ENCODE results near the gene RDH12.
A peak's percentile ranks its signal among the peaks of the same experiment; 100 is the strongest.

RDH12 gene

DNA sequence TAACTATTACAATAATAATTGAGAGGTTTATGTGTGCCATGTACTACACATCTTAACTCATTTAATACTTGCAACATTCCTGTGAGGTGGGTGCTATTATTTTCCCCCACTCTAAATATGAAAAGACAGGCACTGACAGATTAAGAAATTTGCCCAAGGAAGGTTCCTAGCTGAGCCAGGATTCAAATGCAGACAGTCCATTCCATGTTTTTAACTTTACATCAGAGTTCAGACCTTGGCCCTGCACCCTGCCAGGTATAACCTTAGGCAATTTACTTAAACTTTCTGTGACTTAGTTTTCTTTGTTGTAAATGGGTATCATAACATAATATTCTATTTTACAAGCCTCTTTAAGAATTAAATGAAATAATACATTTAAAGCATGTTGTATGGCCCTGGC lies 26.6 kb downstream of the RDH12 start:
- TF ChIP-seq CTCF (conservative IDR thresholded peaks at IDR 0.05; ENCODE audit: control insufficient read depth, insufficient read depth, low read depth, low read length), result no peak
- DNase-seq (ENCODE audit: low read depth), result no peak
- no peak overlapping the region for H3K4me3 ChIP-seq (ENCODE audit: control insufficient read depth, low read depth, low read length)

DNA sequence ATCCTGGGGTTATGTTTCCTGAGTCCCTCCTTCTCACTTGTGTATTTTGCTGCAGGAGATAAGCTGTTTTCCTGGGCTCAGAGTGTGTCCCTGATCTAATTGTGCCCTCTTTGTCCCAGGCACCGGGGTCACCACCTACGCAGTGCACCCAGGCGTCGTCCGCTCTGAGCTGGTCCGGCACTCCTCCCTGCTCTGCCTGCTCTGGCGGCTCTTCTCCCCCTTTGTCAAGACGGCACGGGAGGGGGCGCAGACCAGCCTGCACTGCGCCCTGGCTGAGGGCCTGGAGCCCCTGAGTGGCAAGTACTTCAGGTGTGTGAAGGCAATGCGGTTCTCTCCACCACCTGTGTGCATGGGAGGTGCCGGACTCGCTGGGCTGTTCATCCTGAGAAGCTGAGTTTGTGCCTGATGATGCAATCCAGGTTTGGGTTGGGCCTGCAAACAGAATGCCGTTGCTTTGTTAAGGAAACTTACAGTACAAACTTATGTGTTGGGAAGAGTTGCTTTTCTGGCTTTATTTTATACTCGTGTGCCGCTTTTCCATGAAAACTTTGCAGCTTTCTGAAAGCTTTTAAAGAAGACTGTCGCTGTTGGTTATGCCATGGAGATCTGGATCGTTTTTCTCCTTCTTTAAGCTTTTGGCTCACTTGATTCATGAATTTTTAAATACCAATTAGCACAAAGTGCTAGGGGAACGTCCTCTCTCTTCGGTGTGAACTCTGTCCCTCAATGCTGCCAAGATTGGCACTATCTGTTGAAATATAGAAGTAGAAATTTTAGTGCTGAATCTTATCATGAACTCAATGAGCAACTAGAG lies 27.6 kb downstream of the RDH12 start:
- no peak for DNase-seq (ENCODE audit: low read depth)
- H3K4me3 ChIP-seq (ENCODE audit: control insufficient read depth, low read depth, low read length), result no peak overlapping the region
- TF ChIP-seq CTCF (conservative IDR thresholded peaks at IDR 0.05; ENCODE audit: control insufficient read depth, insufficient read depth, low read depth, low read length), result no peak

- no peak overlapping the region for H3K4me3 ChIP-seq (ENCODE audit: control insufficient read depth, low read depth, low read length)
- no peak for DNase-seq (ENCODE audit: low read depth)
- no peak for TF ChIP-seq CTCF (conservative IDR thresholded peaks at IDR 0.05; ENCODE audit: control insufficient read depth, insufficient read depth, low read depth, low read length)
Measured at GRCh38 chr14:67733616-67734015, 31.9 kb downstream of the RDH12 start.

DNA sequence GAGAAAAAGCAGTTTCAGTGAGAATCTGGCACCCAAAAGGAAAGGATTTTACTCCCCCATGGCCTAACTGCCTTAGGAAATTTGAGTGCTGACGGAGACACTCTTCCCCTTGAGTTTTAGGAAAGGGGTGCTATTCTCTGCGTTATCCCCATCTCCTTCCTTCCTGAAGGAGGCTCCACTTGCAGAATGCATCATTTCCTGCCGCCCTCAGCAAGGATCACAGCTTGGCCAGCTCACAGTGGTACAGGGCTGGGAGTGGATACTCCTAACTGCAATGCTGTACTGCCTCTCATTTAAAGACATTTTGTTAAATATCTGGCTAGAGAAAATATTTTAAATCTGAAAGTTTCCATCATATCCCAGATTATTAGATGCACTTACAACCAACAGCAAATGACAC lies 33.0 kb downstream of the RDH12 start:
- no peak for TF ChIP-seq CTCF (conservative IDR thresholded peaks at IDR 0.05; ENCODE audit: control insufficient read depth, insufficient read depth, low read depth, low read length)
- DNase-seq (ENCODE audit: low read depth), result peak; percentile 9
- H3K4me3 ChIP-seq (ENCODE audit: control insufficient read depth, low read depth, low read length), result no peak overlapping the region

DNA sequence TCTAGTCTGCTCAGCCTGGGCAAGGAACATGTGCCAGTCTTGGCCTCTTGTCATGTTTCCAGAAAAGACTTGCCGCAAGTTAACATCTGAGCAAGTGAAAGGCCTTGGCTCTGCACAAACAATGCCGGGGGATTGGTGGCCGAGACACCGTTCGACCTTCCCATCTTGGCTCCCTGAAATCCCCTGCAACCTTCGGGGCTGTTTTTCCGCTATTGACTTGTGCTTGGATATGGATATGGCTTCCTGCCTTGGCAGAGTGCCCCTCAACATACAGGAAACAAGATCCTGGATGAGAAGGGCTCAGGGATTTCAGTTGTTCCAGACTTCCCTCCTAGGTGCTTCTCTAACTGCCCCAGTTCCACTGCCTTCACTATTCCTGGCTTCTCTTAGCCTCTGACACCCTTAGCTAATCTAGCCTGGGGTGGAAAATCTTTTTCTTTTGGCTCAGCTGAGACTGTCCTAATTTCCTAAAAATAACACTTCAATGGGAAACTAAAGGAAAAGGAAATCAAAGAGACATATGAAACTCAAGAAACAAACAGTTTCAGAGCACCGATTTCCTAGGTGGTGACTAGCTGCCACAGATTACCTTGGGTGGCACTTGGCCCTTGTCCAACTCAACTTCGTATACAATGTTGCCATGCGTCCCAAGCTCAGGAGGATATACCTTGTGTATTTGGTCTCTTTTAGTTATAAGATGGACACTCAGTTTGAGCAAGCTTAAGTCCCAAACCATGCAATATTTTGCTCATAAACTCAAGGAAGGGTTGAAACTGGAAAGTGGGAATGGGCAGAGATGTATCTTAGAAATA lies 33.9 kb downstream of the RDH12 start:
- H3K4me3 ChIP-seq (ENCODE audit: control insufficient read depth, low read depth, low read length), result no peak overlapping the region
- no peak for TF ChIP-seq CTCF (conservative IDR thresholded peaks at IDR 0.05; ENCODE audit: control insufficient read depth, insufficient read depth, low read depth, low read length)
- no peak for DNase-seq (ENCODE audit: low read depth)

DNA sequence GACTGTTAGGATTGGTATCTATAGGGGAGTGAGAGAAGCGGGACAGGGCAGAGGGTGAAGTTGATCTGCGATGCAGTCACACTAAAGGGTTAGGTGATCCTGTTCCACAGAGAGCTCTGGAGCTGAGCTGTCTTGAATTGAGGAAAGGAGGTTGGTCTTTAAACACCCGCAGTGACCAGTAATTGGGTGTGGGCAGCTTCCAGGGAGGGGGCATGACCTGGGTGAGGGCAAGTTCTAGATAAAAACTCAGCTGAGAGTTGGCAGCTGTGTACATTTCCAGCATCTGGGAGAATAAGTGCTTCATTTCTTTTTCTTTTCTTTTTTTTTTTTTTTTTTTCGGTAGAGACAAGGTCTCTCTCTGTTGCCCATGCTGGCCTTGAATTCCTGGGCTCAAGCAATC lies 35.1 kb downstream of the RDH12 start:
- no peak for TF ChIP-seq CTCF (conservative IDR thresholded peaks at IDR 0.05; ENCODE audit: control insufficient read depth, insufficient read depth, low read depth, low read length)
- DNase-seq (ENCODE audit: low read depth), result no peak
- no peak overlapping the region for H3K4me3 ChIP-seq (ENCODE audit: control insufficient read depth, low read depth, low read length)

All from fibroblast of mammary gland (primary cell).